ENCODE results near the gene SCAF1.

GRCh38 chr19:49614096-49614833 lies 27.7 kb upstream of the SCAF1 start:
- TF ChIP-seq CTCF (IDR thresholded peaks at IDR 0.05) (no peak), POLR2A (IDR thresholded peaks at IDR 0.05) (no peak), POLR2AphosphoS5 (IDR thresholded peaks at IDR 0.05) (no peak)

Data from prostate gland (tissue), 2 donors.